Lower leg skin (tissue), 4 donors: Measurements from ENCODE around the gene ROR2. TPM values are rescaled to one million over a fixed set of nuclear protein-coding genes. Genes with fewer than 3 reads are reported as not detected.

Experiments
- DNase-seq, 2 donors: peaks; one replicate each; pipeline ENCODE4 v3.0.0-alpha.2; 2019; ENCODE audit warnings: low spot score in 2 of 2
- H3K4me3 ChIP-seq: fragments of 200-600 bp; sonication (generic); 2 replicates; pipeline ENCODE4 v1.5.1; 2017; ENCODE audit warnings: mild to moderate bottlenecking, low read depth; ENCODE audit not compliant: poor library complexity, severe bottlenecking
- CTCF ChIP-seq, 3 donors: fragments of 450-650 bp; IDR thresholded peaks; one replicate each; pipeline ENCODE4 v1.5.1; 2016; ENCODE audit warnings: antibody characterized with exemption in 3 of 3, mild to moderate bottlenecking in 3 of 3, moderate library complexity in 2 of 3
- POLR2A ChIP-seq, 2 donors: fragments of 450-650 bp; IDR thresholded peaks; one replicate each; pipeline ENCODE4 v1.6.1; 2016 to 2017; ENCODE audit warnings: antibody characterized with exemption in 2 of 2, mild to moderate bottlenecking in 1 of 2, moderate library complexity in 1 of 2
- whole genome bisulfite sequencing, 2 donors: methylation state at CpG; one replicate each; pipeline ENCODE4 v1.1.5; 2018; 5-methylcytosine and 5-hydroxymethylcytosine counted together
- intact Hi-C: fragments of 100-400 bp; cut with DNase I; formaldehyde crosslinking; loops from one replicate; pipeline ENCODE4 v1.15.0; 2023; ENCODE audit warnings: low total_unique reads
- total RNA-seq, 4 donors: library from RNA; depleted of rRNA; stranded (reverse); fragments of >200 nt; gene quantifications; one replicate each; pipeline ENCODE4 v1.1.0, GENCODE V29; 2016

ROR2 gene
- total RNA-seq, 4 donors from 2014 or later = 2.3 to 8.7 (median 5.8) TPM

- no peak for TF ChIP-seq CTCF (IDR thresholded peaks at IDR 0.05)
- TF ChIP-seq POLR2A (IDR thresholded peaks at IDR 0.05) = no peak
These were observed 371.1 kb downstream of the ROR2 start for GRCh38 chr9:91578911-91579310.

GRCh38 chr9:91577633-91578061, 372.4 kb downstream of the ROR2 start:
- WGBS, 2 donors = 42 to 47% methylated on average over 6 of the region's 6 CpGs
- TF ChIP-seq CTCF (IDR thresholded peaks at IDR 0.05) (no peak), POLR2A (IDR thresholded peaks at IDR 0.05) (no peak)
- no peak overlapping the region for H3K4me3 ChIP-seq
- intact Hi-C loops = no loop called here
- no peak for DNase-seq

More at GRCh38 chr9:91578911-91579310, 371.1 kb downstream of the ROR2 start:
- no peak for DNase-seq
- intact Hi-C loops = no loop called here
- H3K4me3 ChIP-seq = no peak overlapping the region
- WGBS, 2 donors = 78 to 85% methylated on average over 2 of the region's 2 CpGs

- intact Hi-C loops = no loop called here
- 87 to 93% methylated on average over 5 of the region's 5 CpGs for WGBS, 2 donors
- no peak overlapping the region for H3K4me3 ChIP-seq
- no peak for DNase-seq
- TF ChIP-seq POLR2A (IDR thresholded peaks at IDR 0.05) = no peak
- TF ChIP-seq CTCF (IDR thresholded peaks at IDR 0.05) = no peak
These were observed 377.2 kb downstream of the ROR2 start for GRCh38 chr9:91572811-91573210.

GRCh38 chr9:91572044-91572443, 378.0 kb downstream of the ROR2 start:
- DNase-seq = no peak
- H3K4me3 ChIP-seq = no peak overlapping the region
- intact Hi-C loops = no loop called here
- TF ChIP-seq POLR2A (IDR thresholded peaks at IDR 0.05) (no peak), CTCF (IDR thresholded peaks at IDR 0.05) (no peak)
- 27 to 49% methylated on average over 4 of the region's 4 CpGs for WGBS, 2 donors

GRCh38 chr9:91571036-91571435, 379.0 kb downstream of the ROR2 start:
- no peak overlapping the region for H3K4me3 ChIP-seq
- no peak for DNase-seq
- TF ChIP-seq CTCF (IDR thresholded peaks at IDR 0.05) (no peak), POLR2A (IDR thresholded peaks at IDR 0.05) (no peak)
- intact Hi-C loops = no loop called here

GRCh38 chr9:91567642-91568274, 382.3 kb downstream of the ROR2 start:
- intact Hi-C loops = no loop called here
- no peak overlapping the region for H3K4me3 ChIP-seq
- DNase-seq = no peak
- no peak for TF ChIP-seq POLR2A (IDR thresholded peaks at IDR 0.05)
- WGBS, 2 donors = 77 to 78% methylated on average over 12 of the region's 12 CpGs
